SK-N-MC (cell line): ENCODE data around the gene CUL4A.
"Not testable (repeated sequence)": the region's sequence is repeated elsewhere in the genome, so short reads cannot be mapped to it uniquely, and the experiment has no call there.

Experiments used
- DNase-seq: peaks from one replicate; pipeline ENCODE4 v3.0.0-alpha.2; 2011; ENCODE audit warnings: low read depth, low spot score
- H3K27ac ChIP-seq: fragments of 200-600 bp; sonication (generic); 2 replicates; pipeline ENCODE4 v1.5.1; 2016; ENCODE audit warnings: mixed run types
- H3K36me3 ChIP-seq: fragments of 200-600 bp; sonication (generic); 2 replicates; pipeline ENCODE4 v1.6.1; 2017; ENCODE audit warnings: antibody characterized with exemption, low read length, mixed read lengths; ENCODE audit not compliant: insufficient read depth
- H3K4me3 ChIP-seq: fragments of 200-600 bp; sonication (generic); 2 replicates; pipeline ENCODE4 v1.5.1; 2016
- H3K9ac ChIP-seq: fragments of 200-600 bp; sonication (generic); 2 replicates; pipeline ENCODE4 v1.8.0; 2017; ENCODE audit warnings: mixed run types, mixed read lengths; ENCODE audit not compliant: insufficient read length
- H3K9me3 ChIP-seq: fragments of 200-600 bp; sonication (generic); 2 replicates; pipeline ENCODE4 v1.6.1; 2017; ENCODE audit warnings: low read depth, mild to moderate bottlenecking, antibody characterized with exemption, low read length, moderate library complexity, mixed read lengths
- EZH2 ChIP-seq: fragments of 200-600 bp; sonication (generic); IDR thresholded peaks from one replicate; pipeline ENCODE4 v1.6.1; 2017; ENCODE audit warnings: antibody characterized with exemption
- FOXP2 ChIP-seq: optimal IDR thresholded peaks from 2 replicates; pipeline ENCODE3; 2011; ENCODE audit warnings: mild to moderate bottlenecking, moderate library complexity; ENCODE audit not compliant: insufficient read depth; ENCODE audit errors: extremely low read length, control extremely low read depth
- POLR2AphosphoS5 ChIP-seq: IDR thresholded peaks from 2 replicates; pipeline ENCODE4 v1.6.1; 2012; ENCODE audit warnings: mild to moderate bottlenecking, low read depth, low read length, borderline replicate concordance

The CUL4A gene

DNA sequence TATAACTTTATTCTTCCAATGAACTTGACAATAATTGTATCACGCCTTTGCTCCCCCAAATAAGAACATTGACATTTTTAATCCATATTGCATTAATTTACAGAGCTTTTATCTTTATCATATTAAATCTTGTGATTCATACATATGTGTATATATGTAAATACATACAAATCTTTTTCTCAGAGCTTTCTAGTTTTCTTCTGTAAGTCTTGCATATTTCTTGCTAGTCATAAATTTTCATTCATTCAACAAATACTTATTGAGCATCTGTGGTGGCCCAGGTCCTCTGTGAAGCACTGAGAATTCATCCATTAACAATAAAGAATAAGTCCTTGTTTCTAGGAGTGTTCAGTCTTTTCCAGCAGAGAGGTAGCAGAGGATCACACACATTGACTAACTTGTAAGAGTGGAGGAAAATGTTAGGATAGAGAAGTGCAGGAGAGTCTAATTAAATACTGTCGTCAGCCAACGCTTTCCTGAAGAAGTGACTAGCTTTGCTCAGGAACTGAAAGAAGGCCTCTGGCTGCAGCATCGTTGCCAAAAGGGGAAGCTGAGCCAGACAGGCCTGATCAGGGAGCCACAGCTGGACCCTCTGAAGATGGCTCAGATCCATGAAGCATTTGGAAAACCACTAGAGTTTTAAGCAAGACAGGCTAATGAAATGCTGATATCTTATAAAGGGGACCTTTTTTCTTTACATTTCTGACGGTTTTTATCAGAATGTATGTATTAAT, 49.1 kb downstream of the CUL4A start:
- TF ChIP-seq EZH2 (no peak), FOXP2 (no peak), POLR2AphosphoS5 (no peak)
- no peak overlapping the region for H3K9ac ChIP-seq
- DNase-seq, result no peak
- no peak overlapping the region for H3K4me3 ChIP-seq
- H3K27ac ChIP-seq, result no peak overlapping the region
- H3K9me3 ChIP-seq, result no peaks in the 10 kb centered on the region
- peaks cover 63% of the 10 kb centered on the region for H3K36me3 ChIP-seq

GRCh38 chr13:113260996-113261395, 51.6 kb downstream of the CUL4A start:
- TF ChIP-seq POLR2AphosphoS5 (no peak), EZH2 (no peak), FOXP2 (no peak)
- H3K27ac ChIP-seq, result no peak overlapping the region
- no peaks in the 10 kb centered on the region for H3K9me3 ChIP-seq
- no peak overlapping the region for H3K9ac ChIP-seq
- DNase-seq, result no peak
- H3K4me3 ChIP-seq, result no peak overlapping the region
- peaks cover 52% of the 10 kb centered on the region for H3K36me3 ChIP-seq

DNA sequence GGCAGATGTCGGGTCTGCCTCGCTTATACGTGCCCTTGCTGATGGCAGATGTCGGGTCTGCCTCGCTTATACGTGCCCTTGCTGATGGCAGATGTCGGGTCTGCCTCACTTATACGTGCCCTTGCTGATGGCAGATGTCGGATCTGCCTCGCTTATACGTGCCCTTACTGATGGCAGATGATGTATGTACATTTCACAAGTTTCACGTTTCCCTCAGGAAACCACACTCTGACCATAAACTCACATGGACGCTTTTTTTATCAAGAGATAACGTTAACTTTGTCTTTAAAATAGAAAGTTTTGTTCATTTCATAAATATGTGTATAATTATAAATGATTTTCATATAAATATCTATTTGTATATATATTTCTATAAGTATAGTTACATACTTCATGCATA, 53.6 kb downstream of the CUL4A start:
- peaks cover 33% of the 10 kb centered on the region for H3K36me3 ChIP-seq
- not testable (repeated sequence) for H3K27ac ChIP-seq, H3K9me3 ChIP-seq, DNase-seq, H3K9ac ChIP-seq, H3K4me3 ChIP-seq

DNA sequence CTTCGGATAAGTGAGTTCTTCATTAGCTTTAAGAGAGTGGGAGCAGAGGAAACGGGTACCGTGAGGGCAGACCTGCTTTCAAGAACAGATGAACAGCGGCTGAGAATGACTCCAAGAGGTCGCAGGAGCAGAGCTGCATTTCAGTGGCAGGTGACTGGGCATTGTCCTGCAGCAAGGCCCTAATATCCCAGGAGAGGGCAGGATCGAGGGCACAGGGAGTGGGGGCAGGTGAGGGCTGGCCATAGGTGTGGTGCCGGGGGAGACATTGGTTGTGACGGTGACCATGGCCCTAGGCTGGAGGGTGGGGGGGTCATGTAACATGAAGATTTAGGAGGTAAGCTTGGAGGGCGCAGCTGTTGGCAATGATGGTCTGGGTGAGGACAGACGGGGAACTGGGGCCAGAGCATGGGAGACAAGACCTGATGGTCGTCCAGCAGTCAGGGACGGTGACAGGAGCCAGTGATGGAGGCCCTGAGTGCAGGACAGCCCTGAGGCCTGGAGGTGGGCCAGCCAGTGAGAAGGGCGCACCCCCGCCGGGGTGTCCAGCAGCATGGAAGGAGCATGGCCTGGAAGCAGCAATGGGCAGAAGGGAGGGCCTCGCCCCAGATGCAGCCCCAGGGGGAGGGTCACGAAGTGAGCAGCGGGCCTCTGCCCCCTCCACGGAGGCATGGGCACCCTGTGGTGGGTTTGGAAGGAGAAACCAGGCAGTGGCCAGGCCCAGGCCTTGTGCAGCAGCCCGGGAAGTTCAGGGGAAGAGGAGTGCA, 58.4 kb downstream of the CUL4A start:
- no peak overlapping the region for H3K27ac ChIP-seq
- peaks cover 6% of the 10 kb centered on the region; the same call in 1 of the 2 replicates for H3K36me3 ChIP-seq
- H3K4me3 ChIP-seq, result no peak overlapping the region
- no peaks in the 10 kb centered on the region for H3K9me3 ChIP-seq
- no peak overlapping the region for H3K9ac ChIP-seq
- TF ChIP-seq EZH2, result no peak
- no peak for TF ChIP-seq FOXP2
- TF ChIP-seq POLR2AphosphoS5, result no peak
- DNase-seq, result no peak

GRCh38 chr13:113272031-113272430, 62.6 kb downstream of the CUL4A start:
- H3K27ac ChIP-seq, result no peak overlapping the region
- no peaks in the 10 kb centered on the region for H3K9me3 ChIP-seq
- no peak for TF ChIP-seq FOXP2
- no peak for TF ChIP-seq POLR2AphosphoS5
- TF ChIP-seq EZH2, result no peak
- H3K4me3 ChIP-seq, result no peak overlapping the region
- H3K9ac ChIP-seq, result no peak overlapping the region
- DNase-seq, result no peak
- H3K36me3 ChIP-seq, result no peaks in the 10 kb centered on the region

DNA sequence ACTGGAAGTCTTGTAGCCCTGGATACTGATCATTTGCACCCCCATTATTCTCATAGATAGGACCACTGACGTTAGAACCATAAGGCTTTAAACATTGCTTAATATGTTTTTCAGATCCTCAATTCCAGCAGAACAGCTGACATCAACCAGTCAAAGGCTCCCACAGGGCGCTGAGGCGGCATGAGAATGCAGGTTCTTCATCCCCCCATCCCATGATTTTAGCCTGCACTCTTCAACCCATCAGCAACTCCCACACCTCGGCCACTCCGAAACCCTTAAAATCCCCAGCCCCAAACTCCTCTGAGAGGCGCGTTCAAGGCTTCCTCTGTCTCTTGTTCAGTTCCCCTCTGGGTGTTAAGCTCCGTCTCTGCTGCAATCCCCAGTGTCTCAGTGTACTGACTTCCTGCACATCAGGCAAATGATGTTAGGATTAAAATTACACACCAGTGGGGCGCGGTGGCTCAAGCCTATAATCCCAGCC, 63.3 kb downstream of the CUL4A start:
- TF ChIP-seq POLR2AphosphoS5 (no peak), FOXP2 (no peak), EZH2 (no peak)
- DNase-seq, result no peak
- Histone ChIP-seq H3K9ac (no peak overlapping the region), H3K27ac (no peak overlapping the region), H3K9me3 (no peaks in the 10 kb centered on the region), H3K36me3 (no peaks in the 10 kb centered on the region), H3K4me3 (no peak overlapping the region)

GRCh38 chr13:113273321-113273720, 63.9 kb downstream of the CUL4A start:
- no peak overlapping the region for H3K9ac ChIP-seq
- no peak for TF ChIP-seq FOXP2
- no peak for TF ChIP-seq POLR2AphosphoS5
- TF ChIP-seq EZH2, result no peak
- no peak overlapping the region for H3K27ac ChIP-seq
- H3K9me3 ChIP-seq, result no peaks in the 10 kb centered on the region
- no peak for DNase-seq
- H3K36me3 ChIP-seq, result no peaks in the 10 kb centered on the region
- no peak overlapping the region for H3K4me3 ChIP-seq

- Histone ChIP-seq H3K27ac (no peak overlapping the region), H3K9ac (no peak overlapping the region)
- no peak for DNase-seq
Measured at GRCh38 chr13:113273851-113274590, 64.6 kb downstream of the CUL4A start.

More at GRCh38 chr13:113273851-113274590, 64.6 kb downstream of the CUL4A start:
- no peaks in the 10 kb centered on the region for H3K36me3 ChIP-seq
- H3K4me3 ChIP-seq, result no peak overlapping the region
- TF ChIP-seq POLR2AphosphoS5 (no peak), FOXP2 (no peak), EZH2 (no peak)
- no peaks in the 10 kb centered on the region for H3K9me3 ChIP-seq
